SK-N-SH (cell line): ENCODE measurements around the gene ARID2. TPM values are rescaled to one million over a fixed set of nuclear protein-coding genes. Genes with fewer than 3 reads are reported as not detected.

Experiments used
- CTCF ChIA-PET: fragments of 300-600, 350-600 bp; formaldehyde crosslinking; extraction: SDS; loops from one replicate; lab custom pipeline; 2021; lab: Yijun Ruan, JAX
- POLR2A ChIA-PET: fragments of 350-600 bp; sonication (Branson Sonifier 250); formaldehyde crosslinking; extraction: SDS; loops from one replicate; lab custom pipeline; 2020; ENCODE audit warnings: antibody characterized with exemption, inconsistent platforms; lab: Yijun Ruan, JAX
- DNase-seq: peaks from one replicate; pipeline ENCODE4 v3.0.0; 2012
- H2AFZ ChIP-seq: fragments of 200-600 bp; sonication (generic); 2 replicates; pipeline ENCODE4 v1.8.1; 2016; ENCODE audit warnings: antibody characterized with exemption, mild to moderate bottlenecking, low read depth
- H3F3A ChIP-seq: fragments of 200-600 bp; sonication (generic); replicated peaks from 2 replicates; pipeline ENCODE3; 2016; ENCODE audit warnings: antibody characterized with exemption, mild to moderate bottlenecking; ENCODE audit not compliant: insufficient read depth
- H3K27ac ChIP-seq, 2 experiments: fragments of 200-500 bp in 1 of 2; fragments of 200-600 bp in 1 of 2; sonication (Bioruptor generic) in 1 of 2; sonication (generic), shearing (Covaris generic) in 1 of 2; 2 replicates each; pipeline versions ENCODE4 v1.5.1 to v1.6.1; 2014 to 2016; ENCODE audit warnings: low read depth in 2 of 2, inconsistent platforms in 1 of 2, low read length in 1 of 2, mild to moderate bottlenecking in 1 of 2, mixed read lengths in 1 of 2
- H3K27me3 ChIP-seq: fragments of 200-600 bp; sonication (generic), shearing (Covaris generic); 2 replicates; pipeline ENCODE4 v1.6.1; 2016; ENCODE audit warnings: mixed run types; ENCODE audit not compliant: insufficient read depth
- H3K36me3 ChIP-seq, 2 experiments: fragments of 200-500 bp in 1 of 2; fragments of 200-600 bp in 1 of 2; sonication (Bioruptor generic) in 1 of 2; sonication (generic) in 1 of 2; replicated peaks in 1 of 2; 2 replicates each; pipeline versions ENCODE3 to v1.5.1; 2014 to 2016; ENCODE audit warnings: low read length in 1 of 2, mild to moderate bottlenecking in 1 of 2; ENCODE audit not compliant: insufficient read depth in 2 of 2, control insufficient read depth in 1 of 2
- H3K4me1 ChIP-seq, 2 experiments: fragments of 200-500 bp in 1 of 2; fragments of 200-600 bp in 1 of 2; sonication (Bioruptor generic) in 1 of 2; sonication (generic), shearing (Covaris generic) in 1 of 2; 2 replicates each; pipeline versions ENCODE4 v1.5.1 to v1.6.1; 2014 to 2016; ENCODE audit warnings: low read depth in 1 of 2, low read length in 1 of 2, mixed run types in 1 of 2; ENCODE audit not compliant: insufficient read depth in 2 of 2, control insufficient read depth in 1 of 2
- H3K4me2 ChIP-seq: fragments of 200-600 bp; sonication (generic), shearing (Covaris generic); 2 replicates; pipeline ENCODE4 v1.6.1; 2017; ENCODE audit warnings: mixed run types
- H3K4me3 ChIP-seq, 2 experiments: fragments of 200-500 bp in 1 of 2; fragments of 200-600 bp in 1 of 2; sonication (Bioruptor generic) in 1 of 2; sonication (generic), shearing (Covaris generic) in 1 of 2; 2 replicates each; pipeline versions ENCODE4 v1.5.1 to v1.8.1; 2014 to 2016; ENCODE audit warnings: low read depth in 2 of 2, inconsistent platforms in 1 of 2, low read length in 1 of 2, mild to moderate bottlenecking in 1 of 2, mixed read lengths in 1 of 2, moderate library complexity in 1 of 2
- H3K79me2 ChIP-seq: fragments of 200-600 bp; sonication (generic); 2 replicates; pipeline ENCODE4 v1.8.1; 2017; ENCODE audit warnings: mild to moderate bottlenecking; ENCODE audit not compliant: insufficient read depth
- H3K9ac ChIP-seq: fragments of 200-600 bp; sonication (generic); 2 replicates; pipeline ENCODE4 v1.6.1; 2017; ENCODE audit warnings: mixed run types
- H3K9me2 ChIP-seq: fragments of 200-600 bp; sonication (generic); 2 replicates; pipeline ENCODE4 v1.6.1; 2017; ENCODE audit warnings: mixed run types
- H3K9me3 ChIP-seq: fragments of 200-600 bp; sonication (generic); 2 replicates; pipeline ENCODE4 v1.6.1; 2017; ENCODE audit warnings: mixed run types, mild to moderate bottlenecking, moderate library complexity
- H4K20me1 ChIP-seq: fragments of 200-600 bp; sonication (generic); 2 replicates; pipeline ENCODE4 v1.6.1; 2017; ENCODE audit warnings: mild to moderate bottlenecking, mixed run types; ENCODE audit not compliant: insufficient read depth
- CHD2 ChIP-seq: fragments of 150-350 bp; IDR thresholded peaks from 2 replicates; pipeline ENCODE4 v1.6.1; 2018; ENCODE audit warnings: low read length; ENCODE audit not compliant: partially characterized antibody
- ELF1 ChIP-seq: IDR thresholded peaks from 2 replicates; pipeline ENCODE4 v1.4.0; 2012
- EZH2phosphoT487 ChIP-seq: fragments of 200-600 bp; sonication (generic); IDR thresholded peaks from 2 replicates; pipeline ENCODE4 v1.6.1; 2017; ENCODE audit warnings: low read depth, mixed run types, mild to moderate bottlenecking, antibody characterized with exemption, moderate library complexity, borderline replicate concordance
- FOSL2 ChIP-seq: IDR thresholded peaks from 2 replicates; pipeline ENCODE4 v1.4.0; 2012; ENCODE audit warnings: low read depth, mild to moderate bottlenecking, moderate library complexity, borderline replicate concordance
- FOXJ3 ChIP-seq: sonication (generic); formaldehyde crosslinking; IDR thresholded peaks from 2 replicates; pipeline ENCODE4 v1.5.1; 2020; ENCODE audit warnings: mild to moderate bottlenecking, missing genetic modification reagents
- FOXM1 ChIP-seq: IDR thresholded peaks from 2 replicates; pipeline ENCODE4 v1.4.0; 2012; ENCODE audit warnings: low read depth, mild to moderate bottlenecking
- GABPA ChIP-seq: IDR thresholded peaks from 2 replicates; pipeline ENCODE4 v1.4.0; 2012; ENCODE audit warnings: low read depth, mild to moderate bottlenecking
- GATA2 ChIP-seq: sonication (generic); formaldehyde crosslinking; IDR thresholded peaks from 2 replicates; pipeline ENCODE4 v1.5.0; 2020; ENCODE audit warnings: mild to moderate bottlenecking, missing genetic modification reagents
- IRF3 ChIP-seq: fragments of 150-350 bp; IDR thresholded peaks from 2 replicates; pipeline ENCODE4 v1.6.1; 2016; ENCODE audit warnings: mild to moderate bottlenecking, low read depth, low read length
- MAX ChIP-seq: IDR thresholded peaks from 2 replicates; pipeline ENCODE4 v1.4.0; 2012; ENCODE audit warnings: low read depth
- NRF1 ChIP-seq: IDR thresholded peaks from 2 replicates; pipeline ENCODE4 v1.6.1; 2012; ENCODE audit warnings: low read depth, mild to moderate bottlenecking, low read length
- PBX3 ChIP-seq: IDR thresholded peaks from 2 replicates; pipeline ENCODE4; 2012
- RFX5 ChIP-seq: IDR thresholded peaks from 2 replicates; pipeline ENCODE4 v1.6.1; 2012; ENCODE audit warnings: mild to moderate bottlenecking, improper control_type of control experiment, low read length
- SMC3 ChIP-seq: IDR thresholded peaks from 2 replicates; pipeline ENCODE4 v1.6.1; 2012; ENCODE audit warnings: low read depth, low read length, improper control_type of control experiment
- TEAD4 ChIP-seq: IDR thresholded peaks from 2 replicates; pipeline ENCODE4 v1.4.0; 2012; ENCODE audit warnings: mild to moderate bottlenecking, borderline replicate concordance; ENCODE audit not compliant: insufficient read depth
- USF1 ChIP-seq: IDR thresholded peaks from 2 replicates; pipeline ENCODE4 v1.4.0; 2012; ENCODE audit warnings: low read depth, borderline replicate concordance
- ZBTB33 ChIP-seq: IDR thresholded peaks from 2 replicates; pipeline ENCODE4 v1.4.0; 2012; ENCODE audit warnings: low read depth, borderline replicate concordance
- WGBS: methylation state at CpG from one replicate; pipeline ENCODE4 v1.1.6; 2017; ENCODE audit warnings: low lambda C conversion rate; 5-methylcytosine and 5-hydroxymethylcytosine counted together
- polyA plus RNA-seq, 3 experiments: library from polyadenylated mRNA; depleted of rRNA; stranded (reverse); fragments of >200 nt; gene quantifications; 2 replicates each; pipeline ENCODE4 v1.2.3, GENCODE V29; 2012

Gene ARID2
- polyA plus RNA-seq, 1 of the 3 experiments (the other 2 are of a cell fraction), result 5.9 TPM

- no peaks in the 10 kb centered on the region for H4K20me1 ChIP-seq
- WGBS, result 81% methylated on average over 4 of the region's 4 CpGs
- H3K27ac ChIP-seq, result no peak overlapping the region
- no peaks in the 10 kb centered on the region for H3K9me3 ChIP-seq
- no peak overlapping the region for H3K9ac ChIP-seq
- no peaks in the 10 kb centered on the region for H3K9me2 ChIP-seq
- no peak overlapping the region for H3K4me3 ChIP-seq
- POLR2A ChIA-PET, result no interaction called here
- H3K79me2 ChIP-seq, result no peaks in the 10 kb centered on the region
- no peak overlapping the region for H3K4me2 ChIP-seq
- peaks cover 0 to 14% of the 10 kb centered on the region in 2 experiments; a peak in 2 of 4 replicates for H3K4me1 ChIP-seq
- peaks cover 18% of the 10 kb centered on the region for H3F3A ChIP-seq
- H3K27me3 ChIP-seq, result no peaks in the 10 kb centered on the region
- peaks cover 27 to 47% of the 10 kb centered on the region in 2 experiments for H3K36me3 ChIP-seq
- no peak for DNase-seq
- no peak overlapping the region for H2AFZ ChIP-seq
- CTCF ChIA-PET, result no interaction called here
- TF ChIP-seq MAX (no peak), TEAD4 (no peak), ELF1 (no peak), FOXM1 (no peak), NRF1 (no peak), CHD2 (no peak), PBX3 (no peak), IRF3 (no peak), FOXJ3 (CRISPR knock-in tag) (no peak), ZBTB33 (no peak), FOSL2 (no peak), GATA2 (CRISPR knock-in tag) (no peak), GABPA (no peak), RFX5 (no peak), SMC3 (no peak), EZH2phosphoT487 (no peak), USF1 (no peak)
Observed at GRCh38 chr12:45909041-45909713, 179.7 kb downstream of the ARID2 start.
